GM23338 (cell line): Measurements from ENCODE around the gene KRT222. TPM values are rescaled to one million over a fixed set of nuclear protein-coding genes. Genes with fewer than 3 reads are reported as not detected.

Experiments
- ATAC-seq: fragments of 200-7000 bp; cut with Tn5 transposase; 3 replicates; pipeline ENCODE4 v1.9.1; 2020
- DNase-seq: peaks from one replicate; pipeline ENCODE4 v3.0.0-alpha.2; 2015; ENCODE audit warnings: low spot score
- H2AFZ ChIP-seq: fragments of 200-600 bp; sonication (generic); 2 replicates; pipeline ENCODE4 v1.8.0; 2016; ENCODE audit warnings: antibody characterized with exemption, mild to moderate bottlenecking, moderate library complexity
- H3F3A ChIP-seq: fragments of 200-600 bp; sonication (generic); replicated peaks from 2 replicates; pipeline ENCODE4 v1.8.0; 2017; ENCODE audit warnings: antibody characterized with exemption, mixed run types, low read depth
- H3K27ac ChIP-seq: fragments of 200-600 bp; sonication (generic); 2 replicates; pipeline ENCODE4 v1.6.1; 2016; ENCODE audit warnings: low read depth
- H3K27me3 ChIP-seq: fragments of 200-600 bp; sonication (generic); 2 replicates; pipeline ENCODE4 v1.8.0; 2016; ENCODE audit warnings: mild to moderate bottlenecking, mixed run types, moderate library complexity; ENCODE audit not compliant: insufficient read depth
- H3K36me3 ChIP-seq: fragments of 200-600 bp; sonication (generic); 2 replicates; pipeline ENCODE4 v1.8.0; 2016; ENCODE audit warnings: mild to moderate bottlenecking; ENCODE audit not compliant: insufficient read depth
- H3K4me1 ChIP-seq: fragments of 200-600 bp; sonication (generic); 2 replicates; pipeline ENCODE4 v1.8.0; 2016; ENCODE audit warnings: mild to moderate bottlenecking, moderate library complexity; ENCODE audit not compliant: insufficient read depth
- H3K4me2 ChIP-seq: fragments of 200-600 bp; sonication (generic); 2 replicates; pipeline ENCODE4 v1.7.1; 2017; ENCODE audit warnings: mixed run types
- H3K4me3 ChIP-seq: fragments of 200-600 bp; sonication (generic); 2 replicates; pipeline ENCODE4 v1.6.1; 2016; ENCODE audit warnings: mixed run types
- H3K79me2 ChIP-seq: fragments of 200-600 bp; sonication (generic); replicated peaks from 2 replicates; pipeline ENCODE4 v1.8.0; 2017; ENCODE audit warnings: mild to moderate bottlenecking; ENCODE audit not compliant: insufficient read depth
- H3K9me2 ChIP-seq: fragments of 200-600 bp; sonication (generic); 2 replicates; pipeline ENCODE4 v1.8.0; 2017; ENCODE audit not compliant: insufficient read depth
- H4K20me1 ChIP-seq: fragments of 200-600 bp; sonication (generic); replicated peaks from 2 replicates; pipeline ENCODE4 v1.8.0; 2017; ENCODE audit warnings: mild to moderate bottlenecking; ENCODE audit not compliant: insufficient read depth
- H3K27ac Mint-ChIP-seq: 2 replicates; pipeline ENCODE4 v1.8.0; 2020; ENCODE audit warnings: inconsistent platforms, mild to moderate bottlenecking, moderate library complexity, mixed read lengths
- H3K27me3 Mint-ChIP-seq: 3 replicates; pipeline ENCODE4 v1.8.0; 2022; ENCODE audit warnings: low read depth, mild to moderate bottlenecking, moderate library complexity, mixed read lengths, inconsistent platforms; ENCODE audit not compliant: insufficient read depth, poor library complexity
- H3K36me3 Mint-ChIP-seq: 3 replicates; pipeline ENCODE4 v1.8.0; 2021; ENCODE audit warnings: low read depth, mild to moderate bottlenecking, inconsistent platforms, moderate library complexity, mixed read lengths
- H3K4me1 Mint-ChIP-seq: 3 replicates; pipeline ENCODE4 v1.8.0; 2020; ENCODE audit warnings: mild to moderate bottlenecking, inconsistent platforms, mixed read lengths
- H3K4me3 Mint-ChIP-seq: 3 replicates; pipeline ENCODE4 v1.8.0; 2021; ENCODE audit warnings: moderate library complexity, mild to moderate bottlenecking, inconsistent platforms, mixed read lengths
- H3K9me3 Mint-ChIP-seq: 3 replicates; pipeline ENCODE4 v1.8.0; 2020; ENCODE audit warnings: moderate library complexity, mild to moderate bottlenecking, inconsistent platforms, mixed read lengths
- CREB1 ChIP-seq: fragments of 250-450 bp; sonication (Bioruptor Pico); IDR thresholded peaks from 2 replicates; pipeline ENCODE4 v1.5.0; 2020; ENCODE audit warnings: low read depth, mild to moderate bottlenecking, moderate library complexity
- EZH2 ChIP-seq: fragments of 200-600 bp; sonication (generic); IDR thresholded peaks from one replicate; pipeline ENCODE4 v1.8.0; 2017; ENCODE audit warnings: antibody characterized with exemption, mild to moderate bottlenecking, low read depth; ENCODE audit not compliant: unreplicated experiment
- EZH2phosphoT487 ChIP-seq: fragments of 200-600 bp; sonication (generic); IDR thresholded peaks from one replicate; pipeline ENCODE4 v1.8.1; 2018; ENCODE audit warnings: antibody characterized with exemption; ENCODE audit not compliant: unreplicated experiment
- NANOG ChIP-seq: IDR thresholded peaks from 2 replicates; pipeline ENCODE4 v1.6.1; 2016; ENCODE audit warnings: antibody characterized with exemption, borderline replicate concordance
- POLR2AphosphoS5 ChIP-seq: IDR thresholded peaks from 2 replicates; pipeline ENCODE4 v1.6.1; 2016; ENCODE audit warnings: antibody characterized with exemption, low read depth
- ZNF114 ChIP-seq: fragments of 250-450 bp; sonication (Bioruptor Pico); IDR thresholded peaks from 2 replicates; pipeline ENCODE4 v1.5.0; 2020; ENCODE audit warnings: mild to moderate bottlenecking, moderate library complexity
- ZNF331 ChIP-seq: fragments of 250-450 bp; sonication (Bioruptor Pico); IDR thresholded peaks from 2 replicates; pipeline ENCODE4 v1.5.0; 2020; ENCODE audit warnings: low read depth, mild to moderate bottlenecking, moderate library complexity
- polyA plus RNA-seq: library from polyadenylated mRNA; unstranded; fragments of >200 nt; fragmentation: Nextera tagmentation; extraction: Ambion mirVana; gene quantifications from 2 replicates; pipeline ENCODE4 v1.2.1, GENCODE V29; 2016
- total RNA-seq: library from RNA; depleted of rRNA; stranded (reverse); fragments of >200 nt; shearing (Covaris generic); gene quantifications from 2 replicates; pipeline ENCODE4 v1.2.3, GENCODE V29; 2014
- TF ChIP-seq, protein P1 (sequence below): IDR thresholded peaks from 2 replicates; pipeline ENCODE4 v1.6.1; 2016; ENCODE audit warnings: antibody characterized with exemption
- TF ChIP-seq, protein P2 (sequence below), 2 experiments: fragments of 200-600 bp in 1 of 2; sonication (generic) in 1 of 2; conservative IDR thresholded peaks; 2 replicates each; pipeline versions ENCODE4 v1.5.1 to v1.6.1; 2016 to 2017; ENCODE audit warnings: antibody characterized with exemption in 2 of 2, low read depth in 2 of 2, mild to moderate bottlenecking in 2 of 2, moderate library complexity in 1 of 2
- TF ChIP-seq, protein P3 (sequence below): fragments of 250-450 bp; sonication (Bioruptor Pico); IDR thresholded peaks from 2 replicates; pipeline ENCODE4 v1.5.0; 2020; ENCODE audit warnings: mild to moderate bottlenecking, moderate library complexity
- TF ChIP-seq, protein P4 (sequence below): IDR thresholded peaks from one replicate; pipeline ENCODE4 v1.6.1; 2018; ENCODE audit warnings: antibody characterized with exemption; ENCODE audit not compliant: unreplicated experiment

Gene KRT222
- total and polyA plus RNA-seq, 2 experiments from 2014 or later = not detected

DNA sequence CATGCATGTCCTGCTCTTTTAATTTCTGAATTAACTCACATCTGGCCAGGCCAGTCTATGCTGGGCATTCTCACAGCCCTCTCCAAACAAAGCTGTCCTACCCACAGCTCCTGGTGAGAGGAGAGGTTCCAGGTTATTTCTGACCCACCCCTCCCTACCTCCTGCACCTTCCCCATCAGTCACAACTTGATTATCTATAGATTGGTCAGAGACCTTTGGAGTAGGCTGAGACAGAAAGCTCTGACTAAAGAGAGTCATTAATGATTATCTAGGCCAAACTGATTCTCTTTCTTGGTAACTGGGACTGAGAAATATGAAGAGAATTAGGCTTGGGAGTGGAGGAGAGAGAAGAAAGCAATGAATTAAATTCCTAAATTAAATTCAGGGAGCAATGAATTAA, 1.4 kb upstream of the KRT222 start:
- H3K4me3 Mint-ChIP-seq = no peak overlapping the region
- TF ChIP-seq EZH2phosphoT487 = no peak
- TF ChIP-seq NANOG = no peak
- no peak for TF ChIP-seq ZNF331 (CRISPR knock-in tag)
- TF ChIP-seq, protein P1, sequence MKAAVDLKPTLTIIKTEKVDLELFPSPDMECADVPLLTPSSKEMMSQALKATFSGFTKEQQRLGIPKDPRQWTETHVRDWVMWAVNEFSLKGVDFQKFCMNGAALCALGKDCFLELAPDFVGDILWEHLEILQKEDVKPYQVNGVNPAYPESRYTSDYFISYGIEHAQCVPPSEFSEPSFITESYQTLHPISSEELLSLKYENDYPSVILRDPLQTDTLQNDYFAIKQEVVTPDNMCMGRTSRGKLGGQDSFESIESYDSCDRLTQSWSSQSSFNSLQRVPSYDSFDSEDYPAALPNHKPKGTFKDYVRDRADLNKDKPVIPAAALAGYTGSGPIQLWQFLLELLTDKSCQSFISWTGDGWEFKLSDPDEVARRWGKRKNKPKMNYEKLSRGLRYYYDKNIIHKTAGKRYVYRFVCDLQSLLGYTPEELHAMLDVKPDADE = no peak
- TF ChIP-seq EZH2 = no peak
- TF ChIP-seq CREB1 (CRISPR knock-in tag) = no peak
- TF ChIP-seq, protein P2, sequence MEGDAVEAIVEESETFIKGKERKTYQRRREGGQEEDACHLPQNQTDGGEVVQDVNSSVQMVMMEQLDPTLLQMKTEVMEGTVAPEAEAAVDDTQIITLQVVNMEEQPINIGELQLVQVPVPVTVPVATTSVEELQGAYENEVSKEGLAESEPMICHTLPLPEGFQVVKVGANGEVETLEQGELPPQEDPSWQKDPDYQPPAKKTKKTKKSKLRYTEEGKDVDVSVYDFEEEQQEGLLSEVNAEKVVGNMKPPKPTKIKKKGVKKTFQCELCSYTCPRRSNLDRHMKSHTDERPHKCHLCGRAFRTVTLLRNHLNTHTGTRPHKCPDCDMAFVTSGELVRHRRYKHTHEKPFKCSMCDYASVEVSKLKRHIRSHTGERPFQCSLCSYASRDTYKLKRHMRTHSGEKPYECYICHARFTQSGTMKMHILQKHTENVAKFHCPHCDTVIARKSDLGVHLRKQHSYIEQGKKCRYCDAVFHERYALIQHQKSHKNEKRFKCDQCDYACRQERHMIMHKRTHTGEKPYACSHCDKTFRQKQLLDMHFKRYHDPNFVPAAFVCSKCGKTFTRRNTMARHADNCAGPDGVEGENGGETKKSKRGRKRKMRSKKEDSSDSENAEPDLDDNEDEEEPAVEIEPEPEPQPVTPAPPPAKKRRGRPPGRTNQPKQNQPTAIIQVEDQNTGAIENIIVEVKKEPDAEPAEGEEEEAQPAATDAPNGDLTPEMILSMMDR (conservative IDR thresholded peaks at IDR 0.05; ENCODE audit: low read depth in 2 of 2) = no peak
- TF ChIP-seq, protein P3, sequence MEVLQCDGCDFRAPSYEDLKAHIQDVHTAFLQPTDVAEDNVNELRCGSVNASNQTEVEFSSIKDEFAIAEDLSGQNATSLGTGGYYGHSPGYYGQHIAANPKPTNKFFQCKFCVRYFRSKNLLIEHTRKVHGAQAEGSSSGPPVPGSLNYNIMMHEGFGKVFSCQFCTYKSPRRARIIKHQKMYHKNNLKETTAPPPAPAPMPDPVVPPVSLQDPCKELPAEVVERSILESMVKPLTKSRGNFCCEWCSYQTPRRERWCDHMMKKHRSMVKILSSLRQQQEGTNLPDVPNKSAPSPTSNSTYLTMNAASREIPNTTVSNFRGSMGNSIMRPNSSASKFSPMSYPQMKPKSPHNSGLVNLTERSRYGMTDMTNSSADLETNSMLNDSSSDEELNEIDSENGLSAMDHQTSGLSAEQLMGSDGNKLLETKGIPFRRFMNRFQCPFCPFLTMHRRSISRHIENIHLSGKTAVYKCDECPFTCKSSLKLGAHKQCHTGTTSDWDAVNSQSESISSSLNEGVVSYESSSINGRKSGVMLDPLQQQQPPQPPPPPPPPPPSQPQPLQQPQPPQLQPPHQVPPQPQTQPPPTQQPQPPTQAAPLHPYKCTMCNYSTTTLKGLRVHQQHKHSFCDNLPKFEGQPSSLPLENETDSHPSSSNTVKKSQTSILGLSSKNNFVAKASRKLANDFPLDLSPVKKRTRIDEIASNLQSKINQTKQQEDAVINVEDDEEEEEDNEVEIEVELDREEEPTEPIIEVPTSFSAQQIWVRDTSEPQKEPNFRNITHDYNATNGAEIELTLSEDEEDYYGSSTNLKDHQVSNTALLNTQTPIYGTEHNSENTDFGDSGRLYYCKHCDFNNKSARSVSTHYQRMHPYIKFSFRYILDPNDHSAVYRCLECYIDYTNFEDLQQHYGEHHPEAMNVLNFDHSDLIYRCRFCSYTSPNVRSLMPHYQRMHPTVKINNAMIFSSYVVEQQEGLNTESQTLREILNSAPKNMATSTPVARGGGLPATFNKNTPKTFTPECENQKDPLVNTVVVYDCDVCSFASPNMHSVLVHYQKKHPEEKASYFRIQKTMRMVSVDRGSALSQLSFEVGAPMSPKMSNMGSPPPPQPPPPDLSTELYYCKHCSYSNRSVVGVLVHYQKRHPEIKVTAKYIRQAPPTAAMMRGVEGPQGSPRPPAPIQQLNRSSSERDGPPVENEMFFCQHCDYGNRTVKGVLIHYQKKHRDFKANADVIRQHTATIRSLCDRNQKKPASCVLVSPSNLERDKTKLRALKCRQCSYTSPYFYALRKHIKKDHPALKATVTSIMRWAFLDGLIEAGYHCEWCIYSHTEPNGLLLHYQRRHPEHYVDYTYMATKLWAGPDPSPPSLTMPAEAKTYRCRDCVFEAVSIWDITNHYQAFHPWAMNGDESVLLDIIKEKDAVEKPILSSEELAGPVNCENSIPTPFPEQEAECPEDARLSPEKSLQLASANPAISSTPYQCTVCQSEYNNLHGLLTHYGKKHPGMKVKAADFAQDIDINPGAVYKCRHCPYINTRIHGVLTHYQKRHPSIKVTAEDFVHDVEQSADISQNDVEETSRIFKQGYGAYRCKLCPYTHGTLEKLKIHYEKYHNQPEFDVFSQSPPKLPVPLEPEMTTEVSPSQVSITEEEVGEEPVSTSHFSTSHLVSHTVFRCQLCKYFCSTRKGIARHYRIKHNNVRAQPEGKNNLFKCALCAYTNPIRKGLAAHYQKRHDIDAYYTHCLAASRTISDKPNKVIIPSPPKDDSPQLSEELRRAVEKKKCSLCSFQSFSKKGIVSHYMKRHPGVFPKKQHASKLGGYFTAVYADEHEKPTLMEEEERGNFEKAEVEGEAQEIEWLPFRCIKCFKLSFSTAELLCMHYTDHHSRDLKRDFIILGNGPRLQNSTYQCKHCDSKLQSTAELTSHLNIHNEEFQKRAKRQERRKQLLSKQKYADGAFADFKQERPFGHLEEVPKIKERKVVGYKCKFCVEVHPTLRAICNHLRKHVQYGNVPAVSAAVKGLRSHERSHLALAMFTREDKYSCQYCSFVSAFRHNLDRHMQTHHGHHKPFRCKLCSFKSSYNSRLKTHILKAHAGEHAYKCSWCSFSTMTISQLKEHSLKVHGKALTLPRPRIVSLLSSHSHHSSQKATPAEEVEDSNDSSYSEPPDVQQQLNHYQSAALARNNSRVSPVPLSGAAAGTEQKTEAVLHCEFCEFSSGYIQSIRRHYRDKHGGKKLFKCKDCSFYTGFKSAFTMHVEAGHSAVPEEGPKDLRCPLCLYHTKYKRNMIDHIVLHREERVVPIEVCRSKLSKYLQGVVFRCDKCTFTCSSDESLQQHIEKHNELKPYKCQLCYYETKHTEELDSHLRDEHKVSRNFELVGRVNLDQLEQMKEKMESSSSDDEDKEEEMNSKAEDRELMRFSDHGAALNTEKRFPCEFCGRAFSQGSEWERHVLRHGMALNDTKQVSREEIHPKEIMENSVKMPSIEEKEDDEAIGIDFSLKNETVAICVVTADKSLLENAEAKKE (CRISPR knock-in tag) = no peak
- TF ChIP-seq, protein P4, sequence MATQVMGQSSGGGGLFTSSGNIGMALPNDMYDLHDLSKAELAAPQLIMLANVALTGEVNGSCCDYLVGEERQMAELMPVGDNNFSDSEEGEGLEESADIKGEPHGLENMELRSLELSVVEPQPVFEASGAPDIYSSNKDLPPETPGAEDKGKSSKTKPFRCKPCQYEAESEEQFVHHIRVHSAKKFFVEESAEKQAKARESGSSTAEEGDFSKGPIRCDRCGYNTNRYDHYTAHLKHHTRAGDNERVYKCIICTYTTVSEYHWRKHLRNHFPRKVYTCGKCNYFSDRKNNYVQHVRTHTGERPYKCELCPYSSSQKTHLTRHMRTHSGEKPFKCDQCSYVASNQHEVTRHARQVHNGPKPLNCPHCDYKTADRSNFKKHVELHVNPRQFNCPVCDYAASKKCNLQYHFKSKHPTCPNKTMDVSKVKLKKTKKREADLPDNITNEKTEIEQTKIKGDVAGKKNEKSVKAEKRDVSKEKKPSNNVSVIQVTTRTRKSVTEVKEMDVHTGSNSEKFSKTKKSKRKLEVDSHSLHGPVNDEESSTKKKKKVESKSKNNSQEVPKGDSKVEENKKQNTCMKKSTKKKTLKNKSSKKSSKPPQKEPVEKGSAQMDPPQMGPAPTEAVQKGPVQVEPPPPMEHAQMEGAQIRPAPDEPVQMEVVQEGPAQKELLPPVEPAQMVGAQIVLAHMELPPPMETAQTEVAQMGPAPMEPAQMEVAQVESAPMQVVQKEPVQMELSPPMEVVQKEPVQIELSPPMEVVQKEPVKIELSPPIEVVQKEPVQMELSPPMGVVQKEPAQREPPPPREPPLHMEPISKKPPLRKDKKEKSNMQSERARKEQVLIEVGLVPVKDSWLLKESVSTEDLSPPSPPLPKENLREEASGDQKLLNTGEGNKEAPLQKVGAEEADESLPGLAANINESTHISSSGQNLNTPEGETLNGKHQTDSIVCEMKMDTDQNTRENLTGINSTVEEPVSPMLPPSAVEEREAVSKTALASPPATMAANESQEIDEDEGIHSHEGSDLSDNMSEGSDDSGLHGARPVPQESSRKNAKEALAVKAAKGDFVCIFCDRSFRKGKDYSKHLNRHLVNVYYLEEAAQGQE = no peak
- no peak for TF ChIP-seq ZNF114
- no peak for TF ChIP-seq POLR2AphosphoS5
- no peaks in the 10 kb centered on the region for H3K36me3 Mint-ChIP-seq
- no peak overlapping the region for H3K4me2 ChIP-seq
- no peaks in the 10 kb centered on the region for H3K36me3 ChIP-seq
- H3K27me3 ChIP-seq = no peaks in the 10 kb centered on the region
- peaks cover 5% of the 10 kb centered on the region; the same call in 1 of the 2 replicates for H3K4me1 ChIP-seq
- no peaks in the 10 kb centered on the region for H4K20me1 ChIP-seq
- no peaks in the 10 kb centered on the region for H3K9me3 Mint-ChIP-seq
- H2AFZ ChIP-seq = peak overlapping the region; percentile 57; the same call in 1 of the 2 replicates
- no peak for DNase-seq
- H3K9me2 ChIP-seq = no peaks in the 10 kb centered on the region
- no peak overlapping the region for H3K4me3 ChIP-seq
- H3F3A ChIP-seq = no peaks in the 10 kb centered on the region
- no peak overlapping the region for H3K27ac ChIP-seq
- H3K27ac Mint-ChIP-seq = no peak overlapping the region
- peaks cover 2% of the 10 kb centered on the region for H3K27me3 Mint-ChIP-seq
- peaks cover 19% of the 10 kb centered on the region for H3K4me1 Mint-ChIP-seq
- no peak for ATAC-seq
- no peaks in the 10 kb centered on the region for H3K79me2 ChIP-seq
